Stomach (tissue), 9 donors: ENCODE measurements around the gene STMP1. TPM values are rescaled to one million over a fixed set of nuclear protein-coding genes. Genes with fewer than 3 reads are reported as not detected.

Experiments
- DNase-seq, 2 donors: peaks; one replicate each; pipeline versions ENCODE4 v3.0.0 to v3.0.0-alpha.2; 2013 to 2019
- H3K27ac ChIP-seq, 5 donors: fragments of 200-600 bp in 4 of 5; sonication (generic) in 4 of 5; one replicate each; pipeline ENCODE4 v1.5.1; 2013 to 2019; ENCODE audit warnings: mild to moderate bottlenecking in 1 of 5, moderate library complexity in 1 of 5
- H3K27me3 ChIP-seq, 3 donors: fragments of 200-600 bp; sonication (generic); one replicate each; pipeline ENCODE4 v1.5.1; 2017 to 2019; ENCODE audit warnings: mixed run types in 1 of 3
- H3K36me3 ChIP-seq, 4 donors: fragments of 200-600 bp; sonication (generic); 1 replicate in 3 of 4; 2 replicates in 1 of 4; pipeline ENCODE4 v1.5.1; 2016 to 2019
- H3K4me1 ChIP-seq, 4 donors: fragments of 200-600 bp; sonication (generic); one replicate each; pipeline ENCODE4 v1.5.1; 2016 to 2019
- H3K4me3 ChIP-seq, 4 donors: fragments of 200-600 bp; sonication (generic) in 3 of 4; one replicate each; pipeline ENCODE4 v1.5.1; 2016 to 2019; ENCODE audit warnings: mild to moderate bottlenecking in 1 of 4
- H3K9me3 ChIP-seq, 4 donors: fragments of 200-600 bp; sonication (generic); one replicate each; pipeline ENCODE4 v1.5.1; 2016 to 2019
- CTCF ChIP-seq, 7 experiments: fragments of 450-650 bp in 4 of 7; fragments of 200-600 bp in 3 of 7; sonication (generic) in 3 of 7; IDR thresholded peaks; one replicate each; pipeline ENCODE4 v1.5.1; 2016 to 2019; ENCODE audit warnings: antibody characterized with exemption in 7 of 7, control low read depth in 2 of 7, mild to moderate bottlenecking in 1 of 7
- EP300 ChIP-seq: sonication (generic); formaldehyde crosslinking; IDR thresholded peaks from one replicate; pipeline ENCODE4 v1.6.1; 2017; ENCODE audit warnings: antibody characterized with exemption
- POLR2A ChIP-seq, 4 donors: fragments of 450-650 bp; IDR thresholded peaks; one replicate each; pipeline ENCODE4 v1.6.1; 2016; ENCODE audit warnings: antibody characterized with exemption in 4 of 4, control low read depth in 2 of 4, mild to moderate bottlenecking in 1 of 4, moderate library complexity in 1 of 4
- POLR2AphosphoS5 ChIP-seq, 3 donors: sonication (generic); formaldehyde crosslinking; IDR thresholded peaks; one replicate each; pipeline ENCODE4 v1.6.1; 2016; ENCODE audit warnings: antibody characterized with exemption in 3 of 3
- WGBS, 5 donors: extraction: QIAGEN DNeasy Blood & Tissue Kit in 3 of 5; methylation state at CpG; one replicate each; pipeline versions ENCODE4 v1.1.5 to v1.1.7; 2013 to 2018; 5-methylcytosine and 5-hydroxymethylcytosine counted together
- intact Hi-C: fragments of 100-400 bp; cut with DNase I; formaldehyde crosslinking; loops from one replicate; pipeline ENCODE4 v1.15.1; 2023; ENCODE audit warnings: low total_unique reads
- polyA plus RNA-seq, 3 donors: library from polyadenylated mRNA; stranded (reverse); fragments of 200-250 nt; gene quantifications; one replicate each; pipeline ENCODE4 v1.2.3, GENCODE V29; 2013
- total RNA-seq, 5 donors: library from RNA; depleted of rRNA; stranded (reverse); fragments of >200 nt; gene quantifications; one replicate each; pipeline versions ENCODE4 v1.1.0 to v1.2.3, GENCODE V29; 2014 to 2016
- donor health status: healthy with polysubstance abuse.
- donor health status: Bipolar disorder and iron deficiency.
- donor health status: healthy.

The STMP1 gene
- total and polyA plus RNA-seq, 8 donors = 3.5 to 42.0 (median 18.0) TPM

DNA sequence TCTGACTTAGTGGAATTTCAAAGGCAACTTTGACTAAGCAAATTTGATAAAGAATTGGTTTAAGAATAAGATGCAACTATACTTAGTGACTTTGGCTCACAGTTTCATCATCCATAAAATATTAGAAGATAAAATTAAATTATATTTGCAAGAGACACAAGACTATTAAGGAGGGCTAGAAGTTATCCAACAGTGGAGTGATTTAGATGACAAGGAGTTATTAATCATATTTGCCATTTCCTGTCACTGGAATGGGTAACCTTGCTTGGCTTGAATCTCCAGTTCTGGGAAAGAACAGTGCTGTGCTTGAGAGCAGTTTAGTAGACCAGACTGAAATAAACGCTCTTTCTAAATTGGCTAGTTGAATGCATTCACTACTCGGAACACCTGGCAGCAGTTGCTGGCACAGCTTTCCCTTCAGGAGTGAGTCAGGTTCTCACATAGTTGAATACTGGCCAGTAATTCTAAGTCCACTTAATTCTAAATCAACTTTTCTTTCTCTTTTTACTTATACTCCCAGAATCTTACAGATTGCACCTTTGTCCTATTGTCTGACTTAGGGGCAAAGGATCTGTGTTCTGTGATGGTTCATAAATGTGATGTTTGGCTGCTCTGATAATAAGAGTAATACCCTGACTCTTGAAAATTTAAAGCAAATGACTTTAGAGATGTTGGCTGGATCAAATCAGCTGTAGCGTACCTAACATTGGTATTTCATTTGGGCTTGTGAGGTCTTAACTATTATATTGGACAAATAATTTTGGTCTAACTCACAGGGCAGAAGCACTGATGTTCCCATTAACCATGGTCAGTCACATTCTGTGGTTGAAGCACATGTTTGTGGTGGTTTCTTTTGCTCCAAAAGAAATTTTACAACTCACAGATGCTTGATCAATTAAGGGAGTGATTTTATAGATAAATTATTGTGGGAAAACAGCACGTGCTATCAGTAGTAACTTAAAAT, 16.6 kb downstream of the STMP1 start:
- Histone ChIP-seq H3K27me3 (no peaks in the 10 kb centered on the region), H3K4me1 (peaks cover 3 to 35% (median 19%) of the 10 kb centered on the region in 4 donors), H3K36me3 (peaks cover 0 to 44% (median 29%) of the 10 kb centered on the region in 4 donors), H3K9me3 (no peaks in the 10 kb centered on the region), H3K27ac (no peak overlapping the region), H3K4me3 (no peak overlapping the region)
- peak; percentile 47 to 76 for DNase-seq
- TF ChIP-seq CTCF (IDR thresholded peaks at IDR 0.05) = no peak
- TF ChIP-seq EP300 = no peak
- TF ChIP-seq POLR2AphosphoS5 (IDR thresholded peaks at IDR 0.05) = peak in 1 of 3 donors; percentile 11
- intact Hi-C loops = no loop called here
- WGBS, 5 donors = 56 to 62% (median 61%) methylated on average over 4 of the region's 4 CpGs

DNA sequence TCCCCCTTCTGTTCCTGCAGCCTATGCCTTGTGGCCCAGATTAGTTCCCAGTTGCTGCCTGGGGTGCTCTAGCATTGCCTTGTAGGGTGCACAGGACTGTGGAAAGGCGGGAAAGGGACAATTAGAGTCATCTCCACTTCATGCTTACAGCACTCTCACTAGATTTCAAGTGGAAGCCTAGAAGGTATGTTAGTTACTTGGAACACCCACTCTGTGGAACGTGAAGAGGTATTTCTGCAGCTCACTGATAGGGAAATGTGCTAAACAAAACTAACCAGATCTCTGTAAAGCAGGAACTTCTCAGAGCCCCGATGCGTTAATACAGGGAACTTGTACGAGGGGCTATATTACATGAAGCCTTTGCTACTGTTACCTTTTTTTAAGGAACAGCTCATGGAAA, 19.4 kb downstream of the STMP1 start:
- intact Hi-C loops = no loop called here
- no peak overlapping the region for H3K27ac ChIP-seq
- TF ChIP-seq EP300 (no peak), POLR2AphosphoS5 (IDR thresholded peaks at IDR 0.05) (no peak), CTCF (IDR thresholded peaks at IDR 0.05) (no peak), POLR2A (IDR thresholded peaks at IDR 0.05) (no peak)
- H3K36me3 ChIP-seq = peaks cover 0 to 24% (median 10%) of the 10 kb centered on the region in 4 donors
- H3K4me3 ChIP-seq = no peak overlapping the region
- no peaks in the 10 kb centered on the region for H3K9me3 ChIP-seq
- 75 to 93% (median 86%) methylated on average over 5 of the region's 5 CpGs for WGBS, 5 donors
- DNase-seq = no peak
- peaks cover 7 to 40% (median 21%) of the 10 kb centered on the region in 4 donors for H3K4me1 ChIP-seq
- H3K27me3 ChIP-seq = no peaks in the 10 kb centered on the region

DNA sequence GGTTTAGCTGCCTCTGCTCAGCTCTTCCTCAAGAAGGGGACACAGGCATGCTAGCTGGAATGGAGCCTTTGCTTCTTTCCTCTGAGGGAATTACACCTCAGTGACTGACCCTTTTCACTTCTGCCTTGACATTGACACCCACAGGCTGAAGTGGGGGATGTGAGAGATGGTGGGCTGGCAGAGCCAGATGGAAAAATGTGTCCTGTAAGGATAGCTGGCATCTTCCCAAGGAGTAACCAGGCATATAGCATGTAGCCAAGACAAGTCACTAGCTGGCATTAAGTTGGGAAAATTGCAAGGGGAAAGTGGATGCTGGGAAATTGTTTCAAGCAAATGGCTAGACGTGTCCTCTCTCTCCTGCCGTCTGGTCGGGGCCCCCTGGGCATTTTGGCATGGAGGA, 19.9 kb downstream of the STMP1 start:
- Histone ChIP-seq H3K27me3 (no peaks in the 10 kb centered on the region), H3K9me3 (no peaks in the 10 kb centered on the region), H3K27ac (no peak overlapping the region), H3K4me3 (no peak overlapping the region), H3K36me3 (peaks cover 0 to 23% (median 9%) of the 10 kb centered on the region in 4 donors), H3K4me1 (peaks cover 7 to 40% (median 21%) of the 10 kb centered on the region in 4 donors)
- intact Hi-C loops = no loop called here
- DNase-seq = no peak
- 59 to 92% (median 83%) methylated on average over 3 of the region's 3 CpGs for WGBS, 5 donors
- TF ChIP-seq CTCF (IDR thresholded peaks at IDR 0.05) = no peak
- TF ChIP-seq POLR2A (IDR thresholded peaks at IDR 0.05) = no peak
- no peak for TF ChIP-seq EP300
- TF ChIP-seq POLR2AphosphoS5 (IDR thresholded peaks at IDR 0.05) = no peak

- TF ChIP-seq EP300 (no peak), POLR2AphosphoS5 (IDR thresholded peaks at IDR 0.05) (no peak), POLR2A (IDR thresholded peaks at IDR 0.05) (no peak), CTCF (IDR thresholded peaks at IDR 0.05) (no peak)
- no peak overlapping the region for H3K27ac ChIP-seq
- H3K4me3 ChIP-seq = no peak overlapping the region
- H3K4me1 ChIP-seq = peaks cover 4 to 27% (median 13%) of the 10 kb centered on the region in 4 donors
- H3K27me3 ChIP-seq = no peaks in the 10 kb centered on the region
- WGBS, 5 donors = 67 to 80% (median 69%) methylated on average over 3 of the region's 3 CpGs
- peaks cover 0 to 18% (median 11%) of the 10 kb centered on the region in 4 donors for H3K36me3 ChIP-seq
- H3K9me3 ChIP-seq = no peaks in the 10 kb centered on the region
- no peak for DNase-seq
- intact Hi-C loops = no loop called here
Observed at GRCh38 chr7:135683609-135684008, 21.3 kb downstream of the STMP1 start.
